Endothelial cell of umbilical vein (primary cell): ENCODE data around the gene TNPO1. TPM values are rescaled to one million over a fixed set of nuclear protein-coding genes. Genes with fewer than 3 reads are reported as not detected.

ENCODE experiments used
- BruUV-seq: library from RNA; stranded (reverse); fragments of 400-500 nt; replicated peaks from 2 replicates; lab custom pipeline; 2021; lab: Mats Ljungman, UMichigan
- CTCF ChIA-PET: fragments of 300-600, 350-600 bp; sonication (Branson Sonifier 250); formaldehyde crosslinking; loops from one replicate; lab custom pipeline; 2021; ENCODE audit warnings: antibody characterized with exemption, inconsistent platforms; lab: Charles Lee
- POLR2A ChIA-PET: fragments of 300-600, 350-600 bp; sonication (Branson Sonifier 250); formaldehyde crosslinking; loops from one replicate; lab custom pipeline; 2021; ENCODE audit warnings: antibody characterized with exemption, inconsistent platforms; lab: Charles Lee
- DNase-seq: peaks from one replicate; pipeline ENCODE4 v3.0.0-alpha.2; 2011; ENCODE audit warnings: low read depth, low spot score
- FAIRE-seq: peaks from 2 replicates; lab custom pipeline; 2011; peaks lifted over from hg19 to GRCh38; lab: Jason Lieb, UNC
- H2AFZ ChIP-seq: 2 replicates; pipeline ENCODE4 v1.6.0; 2012; ENCODE audit warnings: low read depth, low read length, control low read depth, inconsistent platforms
- H3K27ac ChIP-seq: 2 replicates; pipeline ENCODE4 v1.5.1; 2011; ENCODE audit warnings: low read depth, mild to moderate bottlenecking, control low read depth, low read length, moderate library complexity; ENCODE audit not compliant: insufficient read depth
- H3K27me3 ChIP-seq, 2 experiments: 2 replicates each; pipeline versions ENCODE4 v1.6.0 to v1.6.1; 2011; ENCODE audit warnings: low read length in 2 of 2, mixed read lengths in 1 of 2; ENCODE audit not compliant: control insufficient read depth in 2 of 2, insufficient read depth in 2 of 2
- H3K36me3 ChIP-seq, 2 experiments: 2 replicates in 1 of 2; 3 replicates in 1 of 2; pipeline ENCODE4 v1.5.1; 2011; ENCODE audit warnings: low read length in 2 of 2, mild to moderate bottlenecking in 1 of 2, moderate library complexity in 1 of 2; ENCODE audit not compliant: control insufficient read depth in 2 of 2, insufficient read depth in 2 of 2; ENCODE audit errors: extremely low read depth in 1 of 2
- H3K4me1 ChIP-seq: 3 replicates; pipeline ENCODE4 v1.5.1; 2011; ENCODE audit warnings: mild to moderate bottlenecking, low read length; ENCODE audit not compliant: control insufficient read depth, insufficient read depth; ENCODE audit errors: extremely low read depth
- H3K4me2 ChIP-seq: 2 replicates; pipeline ENCODE4 v1.6.1; 2011; ENCODE audit warnings: low read length, control low read depth, mixed read lengths; ENCODE audit not compliant: insufficient read depth
- H3K4me3 ChIP-seq, 3 experiments: fragments of 200-600 bp in 1 of 3; sonication (generic), shearing (Covaris generic) in 1 of 3; replicated peaks in 1 of 3; 2 replicates each; pipeline ENCODE4 v1.5.1; 2011 to 2016; ENCODE audit warnings: control low read depth in 3 of 3, low read length in 3 of 3, mild to moderate bottlenecking in 2 of 3, inconsistent platforms in 1 of 3, low read depth in 1 of 3, moderate library complexity in 1 of 3; ENCODE audit not compliant: insufficient read depth in 1 of 3
- H3K79me2 ChIP-seq: 2 replicates; pipeline ENCODE4 v1.6.0; 2012; ENCODE audit warnings: low read length, inconsistent platforms; ENCODE audit not compliant: control insufficient read depth, insufficient read depth
- H3K9ac ChIP-seq: replicated peaks from 2 replicates; pipeline ENCODE3; 2011; ENCODE audit warnings: low read length, control low read depth; ENCODE audit not compliant: insufficient read depth; ENCODE audit errors: extremely low read depth
- H3K9me1 ChIP-seq: replicated peaks from 3 replicates; pipeline ENCODE4 v1.6.0; 2011; ENCODE audit warnings: mild to moderate bottlenecking, low read length; ENCODE audit not compliant: control insufficient read depth, insufficient read depth; ENCODE audit errors: extremely low read depth
- H3K9me3 ChIP-seq: replicated peaks from 2 replicates; pipeline ENCODE4 v1.5.1; 2012; ENCODE audit warnings: low read length, inconsistent platforms; ENCODE audit not compliant: control insufficient read depth, insufficient read depth
- H4K20me1 ChIP-seq: replicated peaks from 2 replicates; pipeline ENCODE3; 2011; ENCODE audit warnings: mild to moderate bottlenecking, low read length; ENCODE audit not compliant: control insufficient read depth, insufficient read depth; ENCODE audit errors: extremely low read depth
- EZH2 ChIP-seq: IDR thresholded peaks from 2 replicates; pipeline ENCODE4 v1.6.1; 2012; ENCODE audit warnings: borderline replicate concordance, low read depth, mild to moderate bottlenecking, moderate library complexity, low read length, inconsistent platforms; ENCODE audit not compliant: severe bottlenecking
- FOS ChIP-seq: IDR thresholded peaks from 2 replicates; pipeline ENCODE4 v1.6.1; 2011; ENCODE audit warnings: mild to moderate bottlenecking, low read length, moderate library complexity, borderline replicate concordance; ENCODE audit not compliant: insufficient read depth
- GATA2 ChIP-seq: IDR thresholded peaks from 2 replicates; pipeline ENCODE4 v1.7.0; 2011; ENCODE audit warnings: low read depth, mild to moderate bottlenecking, moderate library complexity, mixed read lengths, low read length; ENCODE audit not compliant: insufficient read length, insufficient read depth
- JUN ChIP-seq: IDR thresholded peaks from 2 replicates; pipeline ENCODE4 v1.6.1; 2011; ENCODE audit warnings: borderline replicate concordance, low read depth; ENCODE audit not compliant: insufficient read length, insufficient read depth
- MYC ChIP-seq: IDR thresholded peaks from one replicate; pipeline ENCODE4 v1.6.1; 2011; ENCODE audit warnings: mild to moderate bottlenecking, low read depth, low read length
- POLR2A ChIP-seq: IDR thresholded peaks from 2 replicates; pipeline ENCODE4 v1.6.1; 2012; ENCODE audit warnings: low read depth, mild to moderate bottlenecking, control low read depth, low read length
- POLR2AphosphoS5 ChIP-seq: IDR thresholded peaks from 2 replicates; pipeline ENCODE4 v1.6.1; 2012; ENCODE audit warnings: low read depth, mild to moderate bottlenecking, control low read depth, low read length, moderate library complexity; ENCODE audit not compliant: insufficient read depth
- dilution Hi-C: fragments of 300-500 bp; cut with MboI; formaldehyde crosslinking; loops from one replicate; pipeline ENCODE4 v1.15.0; 2019; ENCODE audit warnings: low sequenced_read_pairs; ENCODE audit not compliant: extremely low pct_ligation_motif_present
- intact Hi-C: fragments of 100-400 bp; cut with micrococcal nuclease; formaldehyde crosslinking; loops from one replicate; pipeline ENCODE4 v1.10.0; 2022
- polyA plus RNA-seq, 4 experiments: library from polyadenylated mRNA; depleted of rRNA in 3 of 4; stranded (reverse) in 3 of 4; unstranded in 1 of 4; fragments of >200 nt; gene quantifications; 2 replicates each; pipeline versions ENCODE4 v1.2.1 to v1.2.3, GENCODE V29; 2011 to 2012; ENCODE audit warnings: missing spikeins in 1 of 4
- total RNA-seq: library from RNA; stranded (reverse); gene quantifications from 2 replicates; pipeline ENCODE4 v1.2.3, GENCODE V29; 2021
- TF ChIP-seq, protein P1 (sequence below): IDR thresholded peaks from 2 replicates; pipeline ENCODE4 v1.6.1; 2011; ENCODE audit not compliant: insufficient read depth, insufficient read length
- TF ChIP-seq, protein P2 (sequence below), 2 donors: IDR thresholded peaks; 1 replicate in 1 of 2; 2 replicates in 1 of 2; pipeline ENCODE4 v1.5.1; 2011; ENCODE audit warnings: low read length in 2 of 2, mild to moderate bottlenecking in 2 of 2, moderate library complexity in 2 of 2, control low read depth in 1 of 2, inconsistent platforms in 1 of 2, low read depth in 1 of 2; ENCODE audit not compliant: insufficient read depth in 1 of 2; ENCODE audit errors: extremely low read depth in 1 of 2

Gene TNPO1
- total and polyA plus RNA-seq, 2 donors (not counting 3 experiments of a cell fraction or from before 2014, with no cell fraction given) = 65.6 to 298 TPM

DNA sequence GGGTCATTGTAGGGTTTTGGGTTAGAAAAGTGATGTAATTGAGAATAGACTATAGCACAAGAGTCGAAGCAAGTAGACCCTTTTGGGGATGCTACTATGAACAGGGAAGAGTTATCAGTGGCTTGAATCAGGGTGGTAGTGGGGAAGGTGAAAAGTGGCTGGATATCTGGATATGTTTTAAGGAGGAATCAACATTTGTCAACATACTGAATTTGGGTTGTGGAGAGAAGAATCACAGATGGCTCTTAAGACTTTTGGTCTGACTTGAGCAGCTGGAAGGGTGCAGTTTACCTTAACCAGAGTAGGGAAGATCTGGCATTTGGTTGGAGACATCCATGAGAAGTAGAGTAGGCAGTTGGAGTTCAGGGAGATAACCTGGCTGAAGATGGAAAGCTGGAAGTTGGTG lies 100.9 kb downstream of the TNPO1 start:
- intact Hi-C loops (no loop called here), dilution Hi-C loops (no loop called here)
- Histone ChIP-seq H3K4me2 (no peak overlapping the region), H3K9ac (no peak overlapping the region), H3K9me3 (no peaks in the 10 kb centered on the region), H3K36me3 (peaks cover 0 to 8% of the 10 kb centered on the region in 2 experiments), H3K27me3 (no peaks in the 10 kb centered on the region), H3K79me2 (no peaks in the 10 kb centered on the region), H3K4me1 (no peaks in the 10 kb centered on the region), H3K27ac (no peak overlapping the region), H3K9me1 (peaks cover 5% of the 10 kb centered on the region), H2AFZ (no peak overlapping the region), H4K20me1 (peaks cover 3% of the 10 kb centered on the region), H3K4me3 (no peak overlapping the region)
- FAIRE-seq (no peak), DNase-seq (no peak)
- POLR2A ChIA-PET = no interaction called here
- CTCF ChIA-PET = interaction anchor here (1.6 to 2.1 kb wide), 2 partner anchors 284 kb away, joined by 4 to 6 read pairs; no protein-coding TSS in a partner anchor
- no TSS peak for BruUV-seq
- TF ChIP-seq FOS (no peak), JUN (no peak), MYC (no peak), POLR2A (peak; percentile 69), POLR2AphosphoS5 (peak; percentile 47), EZH2 (no peak), GATA2 (no peak)
- TF ChIP-seq, protein P1, sequence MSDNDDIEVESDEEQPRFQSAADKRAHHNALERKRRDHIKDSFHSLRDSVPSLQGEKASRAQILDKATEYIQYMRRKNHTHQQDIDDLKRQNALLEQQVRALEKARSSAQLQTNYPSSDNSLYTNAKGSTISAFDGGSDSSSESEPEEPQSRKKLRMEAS = no peak
- TF ChIP-seq, protein P2, sequence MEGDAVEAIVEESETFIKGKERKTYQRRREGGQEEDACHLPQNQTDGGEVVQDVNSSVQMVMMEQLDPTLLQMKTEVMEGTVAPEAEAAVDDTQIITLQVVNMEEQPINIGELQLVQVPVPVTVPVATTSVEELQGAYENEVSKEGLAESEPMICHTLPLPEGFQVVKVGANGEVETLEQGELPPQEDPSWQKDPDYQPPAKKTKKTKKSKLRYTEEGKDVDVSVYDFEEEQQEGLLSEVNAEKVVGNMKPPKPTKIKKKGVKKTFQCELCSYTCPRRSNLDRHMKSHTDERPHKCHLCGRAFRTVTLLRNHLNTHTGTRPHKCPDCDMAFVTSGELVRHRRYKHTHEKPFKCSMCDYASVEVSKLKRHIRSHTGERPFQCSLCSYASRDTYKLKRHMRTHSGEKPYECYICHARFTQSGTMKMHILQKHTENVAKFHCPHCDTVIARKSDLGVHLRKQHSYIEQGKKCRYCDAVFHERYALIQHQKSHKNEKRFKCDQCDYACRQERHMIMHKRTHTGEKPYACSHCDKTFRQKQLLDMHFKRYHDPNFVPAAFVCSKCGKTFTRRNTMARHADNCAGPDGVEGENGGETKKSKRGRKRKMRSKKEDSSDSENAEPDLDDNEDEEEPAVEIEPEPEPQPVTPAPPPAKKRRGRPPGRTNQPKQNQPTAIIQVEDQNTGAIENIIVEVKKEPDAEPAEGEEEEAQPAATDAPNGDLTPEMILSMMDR (IDR thresholded peaks at IDR 0.05; ENCODE audit: extremely low read depth in 1 of 2, insufficient read depth in 1 of 2, low read depth in 1 of 2, low read length in 2 of 2) = no peak
